ENCODE measurements around the gene BMPER.

Gene BMPER

GRCh38 chr7:34153656-34154270 is 248.4 kb downstream of the BMPER start:
- Histone ChIP-seq H3K27me3 (ENCODE audit: insufficient read depth, low read depth, severe bottlenecking) (no peaks in the 10 kb centered on the region), H3K36me3 (no peaks in the 10 kb centered on the region), H3K9me3 (ENCODE audit: severe bottlenecking) (no peaks in the 10 kb centered on the region), H3K4me3 (ENCODE audit: low read depth, low read length) (no peak overlapping the region), H3K27ac (no peak overlapping the region)
- DNase-seq = no peak
- no peak for TF ChIP-seq CTCF (IDR thresholded peaks at IDR 0.05; ENCODE audit: low read depth, low read length)

- Histone ChIP-seq H3K27me3 (ENCODE audit: insufficient read depth, low read depth, severe bottlenecking) (no peaks in the 10 kb centered on the region), H3K4me3 (ENCODE audit: low read depth, low read length) (no peak overlapping the region), H3K36me3 (no peaks in the 10 kb centered on the region), H3K27ac (no peak overlapping the region), H3K9me3 (ENCODE audit: severe bottlenecking) (no peaks in the 10 kb centered on the region)
- no peak for TF ChIP-seq CTCF (IDR thresholded peaks at IDR 0.05; ENCODE audit: low read depth, low read length)
- DNase-seq = no peak
These were observed 250.0 kb downstream of the BMPER start for GRCh38 chr7:34155220-34155908.

GRCh38 chr7:34156336-34156735 is 251.0 kb downstream of the BMPER start:
- no peaks in the 10 kb centered on the region for H3K36me3 ChIP-seq
- H3K27me3 ChIP-seq (ENCODE audit: insufficient read depth, low read depth, severe bottlenecking) = no peaks in the 10 kb centered on the region
- no peak for DNase-seq
- no peak overlapping the region for H3K4me3 ChIP-seq (ENCODE audit: low read depth, low read length)
- TF ChIP-seq CTCF (IDR thresholded peaks at IDR 0.05; ENCODE audit: low read depth, low read length) = no peak
- H3K9me3 ChIP-seq (ENCODE audit: severe bottlenecking) = no peaks in the 10 kb centered on the region
- H3K27ac ChIP-seq = no peak overlapping the region

- Histone ChIP-seq H3K9me3 (ENCODE audit: severe bottlenecking) (no peaks in the 10 kb centered on the region), H3K36me3 (no peaks in the 10 kb centered on the region), H3K27me3 (ENCODE audit: insufficient read depth, low read depth, severe bottlenecking) (no peaks in the 10 kb centered on the region), H3K4me3 (ENCODE audit: low read depth, low read length) (no peak overlapping the region), H3K27ac (no peak overlapping the region)
- no peak for TF ChIP-seq CTCF (IDR thresholded peaks at IDR 0.05; ENCODE audit: low read depth, low read length)
- DNase-seq = no peak
These were observed 251.8 kb downstream of the BMPER start for GRCh38 chr7:34157137-34157536.

GRCh38 chr7:34158368-34159153 is 253.2 kb downstream of the BMPER start:
- H3K4me3 ChIP-seq (ENCODE audit: low read depth, low read length) = no peak overlapping the region
- no peak overlapping the region for H3K27ac ChIP-seq
- no peaks in the 10 kb centered on the region for H3K27me3 ChIP-seq (ENCODE audit: insufficient read depth, low read depth, severe bottlenecking)
- peak; percentile 64 for TF ChIP-seq CTCF (IDR thresholded peaks at IDR 0.05; ENCODE audit: low read depth, low read length)
- no peaks in the 10 kb centered on the region for H3K36me3 ChIP-seq
- DNase-seq = peak; percentile 59
- H3K9me3 ChIP-seq (ENCODE audit: severe bottlenecking) = no peaks in the 10 kb centered on the region
